ENCODE data around the gene CELF2.
A peak's percentile ranks its signal among the peaks of the same experiment; 100 is the strongest.
"Not testable (repeated sequence)": the region's sequence is repeated elsewhere in the genome, so short reads cannot be mapped to it uniquely, and the experiment has no call there.

The CELF2 gene

DNA sequence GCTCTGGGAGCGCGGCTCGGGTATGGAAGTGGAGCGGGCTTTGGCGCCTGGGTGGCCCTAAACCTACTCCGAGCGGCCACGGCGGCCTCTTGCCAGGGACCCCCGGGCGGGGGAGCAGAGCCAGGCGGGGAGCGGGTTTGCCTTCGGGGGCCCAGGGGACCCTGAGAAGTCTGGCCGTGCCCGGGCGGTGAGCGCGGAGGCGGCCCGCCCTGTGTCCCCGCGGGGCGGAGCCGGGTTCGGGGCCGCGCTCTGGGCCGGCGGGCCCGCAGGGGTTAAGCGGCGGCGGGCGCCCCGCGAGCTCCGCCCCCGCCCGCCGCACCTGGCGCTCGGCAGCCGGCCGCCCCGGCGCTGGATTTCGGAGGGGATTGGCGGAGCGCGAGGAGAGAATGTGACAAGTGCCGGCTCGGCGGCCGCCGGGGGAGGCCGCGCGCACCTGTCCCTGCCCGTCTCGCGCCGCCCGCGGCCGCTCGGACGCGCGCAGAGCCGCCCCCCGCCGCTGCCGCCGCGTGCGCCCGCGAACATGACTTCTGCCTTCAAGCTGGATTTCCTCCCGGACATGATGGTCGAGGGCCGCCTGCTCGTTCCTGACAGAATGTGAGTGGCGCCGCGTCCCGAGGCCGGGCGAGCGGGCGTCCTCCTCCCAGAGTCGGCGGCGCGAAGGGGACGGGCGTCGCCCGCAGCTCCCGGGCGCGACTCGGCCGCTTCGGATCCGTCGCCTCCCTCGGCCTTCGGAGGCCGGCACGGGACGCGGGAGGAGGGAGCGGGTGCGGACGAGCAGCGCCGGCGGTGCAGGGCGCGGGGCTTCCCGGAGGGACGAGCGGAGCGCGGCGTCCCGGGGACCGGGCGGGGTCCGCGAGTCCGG is at the start of gene CELF2:
Gene CELF2, plus strand, starts transcription at position 303 of the 862 bp plus-strand sequence. Its CDS starts 218 bp downstream, at position 521.
- no peak for DNase-seq

DNA sequence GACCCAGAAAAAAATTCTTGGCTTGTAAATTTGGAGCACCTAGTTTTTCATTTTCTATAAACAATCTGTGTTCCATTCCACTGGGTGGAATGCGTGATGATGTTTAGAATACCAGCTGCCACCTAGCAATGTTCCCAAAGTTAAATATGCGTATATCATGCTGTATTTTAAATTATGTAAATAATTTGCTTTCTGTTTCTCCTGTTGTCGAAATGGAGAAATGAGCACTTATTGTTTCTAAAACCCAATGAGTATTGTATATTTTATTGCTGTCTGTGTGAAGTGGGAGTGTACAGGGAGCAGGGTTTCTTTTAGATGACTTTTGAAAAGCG is 49.4 kb upstream of the CELF2 start:
- DNase-seq = no peak

DNA sequence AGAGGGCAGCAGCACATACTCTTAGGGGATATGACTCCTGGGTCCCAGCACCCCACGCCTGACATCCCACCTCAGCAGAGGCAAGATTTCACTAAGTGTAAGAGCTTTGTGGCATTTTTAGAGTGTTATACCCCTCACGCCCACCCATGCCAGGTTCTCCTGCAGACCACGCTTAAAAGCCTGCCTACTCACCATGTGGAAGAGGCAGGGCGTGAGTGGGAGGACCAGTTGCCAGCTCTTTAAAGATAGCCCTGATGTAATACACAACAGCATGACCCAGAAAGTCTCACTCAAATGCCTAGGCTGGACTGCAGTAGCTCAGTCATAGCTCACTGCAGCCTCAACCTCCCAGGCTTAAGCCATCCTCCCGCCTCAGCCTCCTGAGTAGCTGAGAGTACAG is 44.4 kb upstream of the CELF2 start:
- no peak for DNase-seq

DNA sequence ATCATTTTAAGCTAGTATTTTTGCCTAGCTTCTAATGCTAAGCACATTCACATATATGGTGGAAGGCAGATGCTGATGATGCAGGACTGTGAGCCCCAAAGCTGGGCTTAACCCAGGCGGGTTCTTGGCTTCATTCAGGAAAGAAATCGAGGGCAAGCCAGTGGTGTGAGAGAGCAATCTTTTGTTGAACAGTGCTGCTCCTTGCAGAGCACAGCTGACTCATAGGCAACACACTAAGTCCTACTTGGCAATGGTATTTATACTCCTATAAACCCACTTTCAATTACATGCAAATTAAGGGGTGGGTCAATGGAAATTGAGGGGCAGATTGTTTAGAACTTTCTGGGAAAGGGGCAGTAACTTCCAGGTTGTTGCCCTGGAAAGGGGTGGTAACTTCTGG is 42.0 kb upstream of the CELF2 start:
- DNase-seq = no peak

- no peak for DNase-seq
Measured at GRCh38 chr10:10976652-10977051, 41.0 kb upstream of the CELF2 start.

DNA sequence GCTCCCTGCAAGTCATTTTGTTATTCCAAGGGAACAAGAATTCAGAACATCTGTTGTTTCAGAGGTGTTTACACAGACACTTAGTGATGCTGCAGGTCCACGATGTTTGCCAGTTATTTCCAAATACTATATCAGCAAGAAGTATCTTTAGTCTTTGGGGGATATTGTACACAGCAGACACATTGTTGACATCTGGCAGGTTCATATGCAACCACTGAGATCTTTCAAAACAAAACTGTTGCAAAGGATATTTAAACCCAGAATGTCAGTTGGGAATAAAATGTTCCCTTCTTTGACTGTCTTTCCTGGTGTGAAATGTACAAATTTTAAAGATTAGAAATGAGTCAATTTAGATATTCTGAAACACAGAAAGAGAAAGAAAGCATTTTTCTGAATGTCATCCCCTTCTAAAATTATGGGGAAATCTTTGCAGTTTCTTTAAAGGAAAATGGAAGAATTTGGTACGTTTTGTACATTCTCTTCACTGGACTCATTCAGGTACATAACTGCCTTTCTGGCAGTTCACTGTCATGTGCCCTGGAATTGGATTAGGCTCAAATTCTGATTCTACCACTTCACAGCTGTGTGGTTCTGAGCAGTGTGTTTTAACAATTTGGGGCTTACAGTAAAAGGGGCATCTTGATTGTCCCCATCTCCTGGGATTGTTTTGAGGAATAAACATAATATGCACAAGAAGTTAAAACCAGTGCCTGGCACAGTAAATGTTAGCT is 40.3 kb upstream of the CELF2 start:
- no peak for DNase-seq

DNA sequence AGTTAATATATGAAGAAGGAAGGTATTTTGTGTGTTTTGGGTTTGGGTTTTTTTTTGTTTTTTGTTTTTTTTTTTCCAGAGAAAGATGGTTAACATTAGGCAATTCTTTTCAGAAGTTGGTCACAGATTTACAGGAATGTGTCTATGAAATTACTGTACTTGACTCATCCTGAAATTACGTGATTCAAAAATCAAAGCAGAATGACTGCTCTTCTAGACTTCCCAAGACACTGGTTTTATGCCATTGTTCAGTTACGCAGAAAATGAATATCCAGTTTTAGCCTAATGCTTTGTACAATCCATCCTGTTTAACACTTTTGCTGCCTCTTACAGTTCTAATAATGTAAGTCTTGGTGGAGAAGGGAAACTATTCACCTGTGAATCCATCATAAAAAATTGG is 39.7 kb upstream of the CELF2 start:
- no peak for DNase-seq

- DNase-seq = no peak
Measured at GRCh38 chr10:10985361-10985760, 32.3 kb upstream of the CELF2 start.

GRCh38 chr10:10986606-10987005 is 31.1 kb upstream of the CELF2 start:
- DNase-seq = no peak

DNA sequence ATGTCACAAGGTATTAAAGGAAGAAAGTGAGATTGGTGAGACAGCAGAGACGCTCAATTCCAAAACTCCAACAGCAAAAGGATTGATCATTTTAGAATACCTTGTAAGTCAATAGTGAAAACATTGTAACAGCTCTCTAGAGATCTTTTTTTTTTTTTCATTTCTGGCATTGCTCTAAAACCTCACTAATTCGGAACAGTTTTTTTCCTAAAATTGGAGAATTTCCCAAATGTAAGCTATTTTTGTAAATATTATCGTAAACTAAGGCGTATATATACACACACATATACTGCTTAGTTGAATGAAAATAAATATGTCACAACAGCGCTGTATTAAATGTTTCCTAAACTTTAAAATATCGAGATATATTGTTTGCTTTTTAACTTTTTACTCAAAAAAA is 30.6 kb upstream of the CELF2 start:
- DNase-seq = no peak

- DNase-seq = no peak
Measured at GRCh38 chr10:10989669-10990068, 28.0 kb upstream of the CELF2 start.

GRCh38 chr10:10991144-10991543 is 26.5 kb upstream of the CELF2 start:
- no peak for DNase-seq

DNA sequence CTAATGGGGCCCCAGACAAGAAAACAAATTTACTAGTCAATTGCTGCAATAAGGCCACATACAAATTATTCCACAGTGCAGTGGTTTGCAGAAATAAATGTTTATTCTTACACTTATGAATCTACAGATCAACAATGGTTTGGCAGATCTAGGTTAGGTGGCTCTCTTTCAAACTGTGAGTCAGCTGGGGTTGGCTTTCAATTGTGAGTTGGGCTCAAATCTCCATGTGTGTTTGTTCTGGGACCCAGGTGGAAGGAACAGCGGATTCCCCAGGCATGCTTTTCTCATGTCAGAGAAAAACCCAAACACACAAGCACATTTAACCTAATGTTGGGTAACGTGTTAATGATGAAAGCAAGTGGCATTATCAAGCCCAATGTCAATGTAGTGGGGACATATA is 25.6 kb upstream of the CELF2 start:
- no peak for DNase-seq

GRCh38 chr10:10992961-10993714 is 24.5 kb upstream of the CELF2 start:
- no peak for DNase-seq

DNA sequence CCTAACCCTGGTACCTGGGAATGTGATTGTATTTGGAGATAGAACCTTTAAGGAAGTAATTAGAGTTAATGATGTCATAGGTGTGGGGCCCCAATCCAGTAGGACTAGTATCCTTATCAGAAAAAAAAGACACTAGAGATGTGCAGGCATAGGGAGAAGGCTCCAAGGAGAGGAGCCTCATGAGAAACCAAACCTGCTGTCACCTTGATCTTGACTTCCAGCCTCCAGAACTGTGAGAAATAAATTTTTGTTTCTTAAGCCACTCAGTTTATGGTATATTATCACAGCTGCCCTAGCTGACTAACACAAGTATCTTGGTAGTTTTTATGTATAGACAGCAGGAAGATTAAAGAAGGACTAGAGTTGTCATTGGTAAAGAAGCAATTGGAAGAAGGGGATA is 23.9 kb upstream of the CELF2 start:
- no peak for DNase-seq

DNA sequence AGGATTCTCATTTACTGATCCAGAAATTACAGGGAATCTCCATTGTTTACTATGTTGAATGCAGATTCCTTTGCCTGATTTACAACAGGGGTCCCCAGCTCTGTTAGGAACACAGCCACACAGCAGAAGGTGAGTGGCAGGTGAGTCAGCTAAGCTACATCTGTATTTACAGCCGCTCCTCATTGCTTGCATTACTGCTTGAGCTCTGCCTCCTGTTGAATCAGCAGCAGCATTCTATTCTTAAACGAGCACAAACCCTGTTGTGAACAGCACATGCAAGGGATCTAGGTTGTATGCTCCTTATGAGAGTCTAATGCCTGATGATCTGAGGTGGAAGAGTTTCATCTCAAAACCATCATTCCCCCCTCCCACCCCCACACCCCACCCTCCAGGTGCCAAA is 23.3 kb upstream of the CELF2 start:
- no peak for DNase-seq

DNA sequence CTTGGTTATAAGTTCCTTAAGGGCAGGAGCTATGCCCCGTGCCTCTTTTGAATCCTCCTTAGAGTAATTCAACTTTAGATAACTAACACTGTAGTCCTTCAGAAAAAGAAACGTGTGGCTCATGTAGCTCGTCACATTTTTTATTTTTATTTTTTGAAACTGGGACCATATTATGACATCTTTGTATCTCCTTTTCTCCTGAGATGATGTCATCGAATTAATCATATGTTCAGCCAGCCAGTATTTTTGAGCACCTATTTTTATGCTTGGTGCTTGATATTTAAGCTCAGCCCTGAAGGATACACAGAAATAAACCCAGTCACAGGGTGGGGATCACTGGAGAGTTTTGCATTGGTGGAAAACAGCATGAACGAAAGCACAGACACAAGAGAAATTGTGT is 22.6 kb upstream of the CELF2 start:
- no peak for DNase-seq

GRCh38 chr10:10996966-10997620 is 20.6 kb upstream of the CELF2 start:
- DNase-seq = peak; percentile 38

- not testable (repeated sequence) for DNase-seq
Measured at GRCh38 chr10:10999501-10999900, 18.2 kb upstream of the CELF2 start.

GRCh38 chr10:11002485-11002884 is 15.2 kb upstream of the CELF2 start:
- DNase-seq = no peak

DNA sequence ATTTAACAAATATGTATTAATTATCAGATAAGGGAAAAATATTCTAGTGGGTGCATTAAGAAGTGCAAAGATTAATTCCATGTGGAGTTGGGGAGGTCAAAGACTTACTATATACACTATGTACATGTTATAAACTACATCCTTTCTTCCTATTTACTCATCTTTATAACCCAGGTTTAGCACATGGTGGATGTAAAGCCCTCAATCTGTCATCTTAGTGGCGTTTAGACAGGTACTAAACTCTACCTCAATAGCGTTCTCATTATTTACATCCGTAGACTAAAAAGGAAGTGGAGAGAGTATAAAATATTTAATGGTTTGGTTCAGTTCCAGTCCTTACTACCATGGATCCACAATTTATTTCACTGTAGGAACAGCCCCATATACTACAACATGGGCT is 14.8 kb upstream of the CELF2 start:
- DNase-seq = no peak

- DNase-seq = no peak
Measured at GRCh38 chr10:11003679-11004078, 14.0 kb upstream of the CELF2 start.
